ENCODE results near the gene HCK.

- TF ChIP-seq CTCF (IDR thresholded peaks at IDR 0.05): no peak
- TF ChIP-seq FOXJ3 (CRISPR knock-in tag; IDR thresholded peaks at IDR 0.05; ENCODE audit: borderline replicate concordance): no peak
- no peak for TF ChIP-seq OVOL2 (CRISPR knock-in tag; IDR thresholded peaks at IDR 0.05; ENCODE audit: borderline replicate concordance)
- TF ChIP-seq ELF4 (CRISPR knock-in tag; IDR thresholded peaks at IDR 0.05; ENCODE audit: low read depth): no peak
Observed at GRCh38 chr20:32033316-32033715, 18.7 kb upstream of the HCK start.

All from WTC11 (cell line).